ENCODE measurements around the gene HRCT1.
"Not testable (repeated sequence)": the region's sequence is repeated elsewhere in the genome, so short reads cannot be mapped to it uniquely, and the experiment has no call there.

The HRCT1 gene

DNA sequence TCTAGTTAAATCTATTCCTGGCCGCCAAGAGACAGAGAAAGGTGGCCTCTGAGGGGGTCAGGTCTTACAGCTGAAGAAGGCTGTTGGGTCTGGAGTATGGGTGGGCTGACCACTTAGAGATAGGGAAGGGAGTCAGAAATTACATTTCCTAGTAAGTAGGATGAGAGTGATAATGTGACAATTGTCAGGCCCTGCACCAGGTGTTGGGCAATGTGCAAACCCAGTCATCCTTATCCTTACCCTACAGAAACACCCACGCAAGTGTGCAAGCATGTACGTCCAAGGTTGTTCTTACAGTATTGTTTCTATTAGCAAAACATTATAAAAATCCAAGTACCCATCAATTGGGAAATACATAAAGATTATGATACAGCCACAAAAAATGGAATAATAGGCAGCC is 12.8 kb downstream of the HRCT1 start:
- no peak for DNase-seq (ENCODE audit: low read depth)

DNA sequence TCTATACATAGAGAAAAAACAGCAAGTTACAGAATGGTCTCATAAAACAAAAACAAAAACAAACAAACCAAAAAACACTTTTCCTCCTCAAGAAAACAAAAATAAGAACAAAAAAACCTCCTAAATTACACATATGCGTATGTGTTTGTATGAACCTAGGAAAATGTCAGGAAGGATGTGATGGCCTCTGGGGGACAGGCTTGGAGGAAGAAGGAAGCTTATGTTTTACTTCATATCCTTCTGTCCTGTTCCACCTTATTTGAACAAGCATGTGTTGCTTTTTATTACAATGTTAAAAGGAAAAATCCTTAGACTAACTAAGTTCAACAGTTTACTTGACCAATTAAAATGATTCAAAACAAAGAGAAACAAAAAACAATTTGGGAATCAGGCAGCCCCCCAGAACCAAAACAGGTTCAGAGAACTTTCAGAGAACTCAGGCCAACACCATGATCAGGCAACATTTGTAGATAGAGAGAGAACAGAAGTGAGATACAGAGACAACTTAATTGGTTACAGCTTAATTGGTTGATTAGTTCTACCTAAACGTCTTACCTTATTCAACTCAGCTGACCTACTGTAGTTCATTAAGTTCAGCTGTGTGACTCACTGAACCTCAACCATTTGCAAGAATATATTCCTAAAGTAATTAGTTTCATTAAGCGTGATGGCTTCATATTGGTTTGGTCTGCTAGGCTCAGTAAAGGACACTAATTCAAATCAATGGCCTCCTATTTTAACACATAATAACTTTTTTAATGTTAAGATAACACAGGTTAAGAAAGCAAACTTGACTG is 13.4 kb downstream of the HRCT1 start:
- DNase-seq (ENCODE audit: low read depth) = no peak

DNA sequence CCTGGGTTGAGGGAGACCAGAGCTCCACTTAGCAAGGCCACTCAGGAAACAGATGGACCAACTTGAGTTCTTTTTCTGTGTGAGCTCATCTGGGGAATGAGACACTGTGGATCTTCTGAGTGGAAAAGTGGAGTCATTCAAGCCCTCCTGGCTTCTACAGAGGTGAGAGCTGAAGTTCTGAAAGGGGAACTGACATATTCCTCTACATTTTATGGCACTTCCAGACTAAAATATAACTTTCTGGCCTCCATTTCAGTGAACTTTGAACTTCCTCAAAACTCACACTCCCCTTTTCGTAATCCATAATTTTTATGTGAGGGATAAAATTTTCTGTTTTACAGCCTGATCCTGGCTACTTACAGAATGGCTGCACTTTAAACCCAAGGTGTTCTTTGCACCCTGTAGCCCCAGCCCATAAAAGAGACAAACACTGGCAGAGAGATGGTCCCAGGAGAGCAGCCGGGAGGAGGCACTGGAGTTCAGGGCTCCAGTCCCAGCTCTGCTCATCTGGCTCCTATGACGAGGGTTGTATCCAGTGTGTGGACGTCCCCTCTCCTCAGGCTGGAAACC is 14.1 kb downstream of the HRCT1 start:
- DNase-seq (ENCODE audit: low read depth) = no peak

DNA sequence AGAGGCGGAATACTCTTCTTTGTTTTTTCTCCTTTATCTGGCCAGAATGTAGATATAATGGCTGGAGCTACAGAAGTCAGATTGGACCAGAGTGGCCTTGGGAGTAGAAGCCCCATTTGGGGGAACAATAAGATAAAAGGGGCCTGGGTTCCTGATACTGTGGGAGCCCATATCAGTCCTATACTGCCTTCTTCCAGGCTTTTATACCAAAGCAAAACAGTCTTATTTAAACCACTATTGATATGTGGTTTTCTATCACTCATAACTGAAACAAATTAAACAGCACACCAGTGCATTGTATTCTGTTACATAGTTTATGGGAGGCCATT is 17.6 kb downstream of the HRCT1 start:
- no peak for DNase-seq (ENCODE audit: low read depth)

DNA sequence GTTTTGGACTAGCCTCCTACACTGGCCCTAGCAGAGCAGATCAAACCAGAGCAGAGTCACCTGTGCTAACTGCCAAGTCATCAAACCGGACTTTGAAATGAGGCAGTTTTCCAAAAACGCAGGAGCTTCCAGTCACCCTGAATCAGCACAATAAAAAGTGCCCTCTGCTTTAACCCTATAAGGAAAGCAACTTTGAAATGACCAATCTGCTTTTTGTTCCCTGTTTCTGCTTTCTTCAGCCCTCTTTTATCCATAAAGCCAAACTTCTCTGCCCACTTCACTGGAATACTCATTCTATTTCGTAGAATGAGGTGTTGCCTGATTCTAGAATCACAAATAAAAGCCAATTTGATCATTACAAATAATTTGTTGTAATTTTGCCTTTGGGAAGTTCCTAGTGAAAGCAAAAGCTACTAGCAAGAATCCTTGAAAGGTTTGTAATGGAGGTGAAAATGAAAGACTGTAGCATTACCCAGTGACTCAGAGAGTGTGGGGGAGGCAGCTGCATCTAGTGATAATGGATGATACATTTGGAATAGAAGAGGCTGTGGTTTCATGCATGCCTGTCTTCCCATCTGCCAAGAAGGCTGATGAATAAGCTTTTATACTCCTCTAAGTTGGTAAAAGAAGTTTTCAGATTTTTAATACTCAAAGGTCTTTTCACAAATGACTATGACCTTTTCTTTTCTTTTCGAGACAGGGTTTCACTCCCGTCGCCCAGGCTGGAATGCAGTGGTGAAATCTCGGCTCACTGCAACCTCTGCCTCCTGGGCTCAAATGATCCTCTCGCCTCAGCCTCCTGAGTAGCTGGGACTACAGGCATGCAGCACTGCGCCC is 18.1 kb downstream of the HRCT1 start:
- no peak for DNase-seq (ENCODE audit: low read depth)

DNA sequence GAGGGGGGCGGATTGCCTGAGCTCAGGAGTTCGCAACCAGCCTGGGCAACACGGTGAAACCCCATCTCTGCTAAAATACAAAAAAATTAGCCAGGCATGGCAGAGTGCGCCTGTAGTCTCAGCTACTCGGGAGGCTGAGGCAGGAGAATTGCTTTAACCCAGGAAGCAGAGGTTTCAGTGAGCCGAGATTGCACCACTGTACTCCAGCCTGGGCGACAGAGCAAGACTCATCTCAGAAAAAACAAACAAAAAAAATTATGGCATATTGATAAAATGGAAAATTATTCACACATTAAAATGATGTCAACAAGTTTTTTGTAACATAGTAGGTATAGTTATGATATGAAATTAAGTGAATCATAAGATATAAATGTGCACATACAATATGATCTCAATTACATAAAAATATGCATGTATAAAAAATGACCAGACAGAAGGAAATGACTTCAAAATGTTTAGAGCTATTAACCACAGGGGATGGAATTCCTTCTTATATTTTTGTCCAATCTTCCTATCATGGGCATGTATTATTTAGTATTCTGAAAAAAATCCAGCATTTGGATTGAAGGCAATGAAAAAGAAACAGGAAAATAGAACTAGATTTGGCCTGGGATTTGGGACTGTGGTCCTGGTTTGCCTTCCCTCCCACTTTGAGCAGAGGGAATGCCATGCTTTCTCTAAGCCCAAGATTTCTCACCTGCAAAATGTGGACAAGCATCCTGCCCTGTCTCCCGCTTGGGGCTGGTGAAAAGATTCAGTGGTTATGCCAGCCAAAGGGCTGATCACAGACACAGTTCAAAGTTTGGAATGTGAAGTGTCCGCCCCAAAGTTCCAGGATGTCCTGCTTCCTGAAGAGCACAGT is 22.8 kb downstream of the HRCT1 start:
- DNase-seq (ENCODE audit: low read depth) = no peak

DNA sequence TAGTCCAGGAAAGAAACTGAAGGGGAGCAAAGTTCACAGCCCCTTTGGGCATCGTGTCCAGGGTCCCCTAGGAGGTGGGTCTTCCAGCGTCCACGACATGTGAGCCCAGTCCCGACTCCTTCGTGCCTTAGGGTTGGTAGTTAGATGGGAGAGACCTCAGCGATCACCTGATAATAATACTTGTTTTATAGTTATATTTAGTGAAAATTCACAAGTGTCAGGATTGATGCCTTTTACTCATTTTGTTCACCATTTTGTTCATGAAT is 23.4 kb downstream of the HRCT1 start:
- no peak for DNase-seq (ENCODE audit: low read depth)

DNA sequence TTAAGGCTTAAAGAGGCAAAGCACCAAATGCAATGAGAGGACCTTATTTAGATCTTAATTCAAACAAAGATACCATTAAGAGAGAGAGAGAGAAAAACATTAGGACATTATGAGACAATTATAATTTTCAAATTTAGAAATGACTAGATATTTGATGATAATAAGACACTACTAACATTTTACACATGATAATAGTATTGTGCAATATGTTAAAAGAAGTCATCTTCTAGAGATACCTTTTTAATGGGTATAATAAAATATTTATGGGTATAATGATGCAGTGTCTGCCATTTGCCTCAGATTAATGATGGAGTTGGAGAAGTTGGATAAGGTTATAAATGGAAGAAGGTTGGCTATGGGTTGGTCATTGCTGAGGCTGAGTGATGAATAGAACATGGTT is 24.5 kb downstream of the HRCT1 start:
- DNase-seq (ENCODE audit: low read depth) = no peak

DNA sequence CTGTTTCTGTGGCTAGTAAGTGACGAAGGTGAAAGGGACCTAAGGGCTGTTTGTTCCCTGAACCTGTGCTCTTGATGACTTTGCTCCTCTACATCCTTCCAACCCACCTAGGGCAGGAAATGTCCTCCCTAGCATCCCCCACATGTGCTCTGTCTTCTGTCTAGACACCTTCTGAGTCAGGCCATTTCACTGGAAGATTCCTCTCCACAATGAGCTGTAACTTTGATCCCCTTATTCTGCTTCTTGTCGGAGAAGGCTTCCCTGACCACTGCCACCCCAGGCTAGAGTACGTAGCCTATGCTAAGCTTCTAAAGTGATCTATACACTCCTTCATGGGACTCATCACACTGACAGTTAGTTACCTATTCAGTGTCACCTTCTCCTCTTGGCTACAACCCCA is 25.0 kb downstream of the HRCT1 start:
- DNase-seq (ENCODE audit: low read depth) = no peak

DNA sequence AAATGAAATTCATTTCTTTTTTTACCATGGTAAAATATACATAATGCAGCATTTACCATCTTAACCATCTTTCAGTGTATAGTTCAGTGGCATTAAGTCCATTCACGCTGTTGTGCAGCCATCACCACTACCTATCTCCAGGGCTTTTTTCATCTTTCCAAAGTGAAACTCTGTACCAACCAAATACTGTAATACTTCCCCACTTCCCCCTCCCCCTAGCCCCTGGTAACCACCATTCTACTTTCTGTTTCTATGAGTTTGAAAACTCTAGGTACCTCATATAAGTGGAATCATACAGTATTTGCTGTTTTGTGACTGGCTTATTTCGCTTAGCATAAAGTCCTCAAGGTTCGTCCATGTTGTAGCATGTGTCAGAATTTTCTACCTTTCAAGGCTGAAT is 26.7 kb downstream of the HRCT1 start:
- no peak for DNase-seq (ENCODE audit: low read depth)

DNA sequence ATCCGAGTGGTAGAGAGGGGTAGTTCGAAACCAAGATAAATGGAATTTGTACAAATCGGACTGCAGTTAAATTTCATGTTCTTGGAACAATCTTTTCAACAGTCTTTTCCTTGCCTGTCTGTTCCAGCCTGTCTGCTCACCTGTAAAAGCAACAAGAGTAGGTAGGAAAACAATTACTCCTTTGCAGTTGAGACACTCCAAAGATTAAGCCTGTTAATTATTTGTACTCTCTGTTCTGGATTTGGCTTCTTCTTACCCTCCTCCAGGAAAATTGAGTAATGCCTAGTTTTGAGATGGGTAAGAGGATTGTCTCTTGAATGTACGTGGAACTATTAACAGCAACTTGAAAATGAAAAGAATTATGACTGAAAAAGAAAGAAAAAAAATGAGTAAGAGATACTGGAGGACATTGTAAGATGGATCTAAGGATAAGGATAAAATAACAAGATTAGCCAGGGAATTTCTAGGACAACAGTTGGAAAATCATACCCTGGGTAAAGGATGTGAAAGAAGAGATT is 27.6 kb downstream of the HRCT1 start:
- no peak for DNase-seq (ENCODE audit: low read depth)

DNA sequence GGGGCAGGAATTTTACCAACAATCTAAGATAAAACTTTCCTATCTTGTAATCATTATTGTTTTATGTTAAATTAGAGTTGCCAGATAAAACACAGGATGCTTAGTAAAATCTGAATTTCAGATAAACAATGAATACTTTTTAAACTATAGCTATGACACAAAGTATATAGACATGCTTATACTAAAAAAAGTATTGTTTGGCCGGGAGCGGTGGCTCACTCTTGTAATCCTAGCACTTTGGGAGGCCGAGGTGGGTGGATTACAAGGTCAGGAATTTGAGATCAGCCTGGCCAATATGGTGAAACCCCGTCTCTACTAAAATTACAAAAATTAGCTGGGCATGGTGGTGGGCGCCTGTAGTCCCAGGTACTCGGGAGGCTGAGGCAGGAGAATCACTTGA is 28.1 kb downstream of the HRCT1 start:
- DNase-seq (ENCODE audit: low read depth) = not testable (repeated sequence)

DNA sequence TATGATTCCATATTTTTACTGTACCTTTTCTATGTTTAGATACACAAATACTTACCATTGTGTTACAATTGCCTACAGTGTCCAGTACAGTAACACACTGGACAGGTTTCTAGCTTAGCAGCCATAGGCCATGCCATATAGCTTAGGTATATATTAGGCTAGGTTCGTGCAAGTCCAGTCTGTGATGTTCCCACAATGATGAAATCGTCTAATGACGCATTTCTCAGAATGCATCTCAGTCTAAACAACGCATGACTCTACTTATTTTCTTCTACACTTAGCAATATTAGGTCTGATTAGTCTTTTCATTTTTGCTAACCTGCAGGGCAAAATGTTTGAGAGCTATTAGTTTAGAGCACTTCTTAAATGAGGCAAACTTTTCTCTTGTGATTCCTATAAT is 29.3 kb downstream of the HRCT1 start:
- DNase-seq (ENCODE audit: low read depth) = no peak

DNA sequence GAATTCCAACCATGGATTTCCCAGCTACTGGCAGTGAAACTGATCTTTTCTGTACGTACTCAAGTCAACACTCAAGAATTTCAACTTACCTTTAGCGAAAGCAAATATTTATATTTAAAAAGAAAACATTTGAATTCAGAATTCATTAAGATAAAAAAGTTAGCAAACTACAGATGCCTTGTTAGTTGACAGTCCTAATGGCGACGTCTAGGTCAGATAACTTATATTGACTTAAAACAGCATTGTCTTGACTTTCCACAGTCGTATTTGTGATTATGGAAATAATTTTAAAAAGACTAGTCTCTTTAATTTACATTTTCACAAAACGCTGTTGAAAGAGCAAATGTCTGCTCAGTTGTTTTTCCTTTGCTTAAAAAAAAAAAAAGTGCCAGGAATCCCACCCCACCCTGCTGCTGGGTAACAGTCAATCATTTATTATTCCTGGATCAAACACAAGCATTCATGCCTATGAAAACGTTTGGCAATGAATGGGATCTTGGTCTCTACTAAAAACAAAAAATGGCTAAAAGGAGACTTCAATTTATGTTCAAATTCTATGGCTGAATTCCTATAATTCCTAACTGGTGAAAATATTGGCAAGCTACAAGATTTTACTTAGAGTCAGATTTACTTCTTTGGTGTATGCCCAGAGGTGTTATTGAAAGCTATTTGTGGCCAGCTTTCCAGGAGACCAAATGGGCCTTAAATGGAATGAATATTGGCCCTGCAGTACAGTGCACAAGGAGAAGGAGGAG is 29.9 kb downstream of the HRCT1 start:
- DNase-seq (ENCODE audit: low read depth) = no peak

DNA sequence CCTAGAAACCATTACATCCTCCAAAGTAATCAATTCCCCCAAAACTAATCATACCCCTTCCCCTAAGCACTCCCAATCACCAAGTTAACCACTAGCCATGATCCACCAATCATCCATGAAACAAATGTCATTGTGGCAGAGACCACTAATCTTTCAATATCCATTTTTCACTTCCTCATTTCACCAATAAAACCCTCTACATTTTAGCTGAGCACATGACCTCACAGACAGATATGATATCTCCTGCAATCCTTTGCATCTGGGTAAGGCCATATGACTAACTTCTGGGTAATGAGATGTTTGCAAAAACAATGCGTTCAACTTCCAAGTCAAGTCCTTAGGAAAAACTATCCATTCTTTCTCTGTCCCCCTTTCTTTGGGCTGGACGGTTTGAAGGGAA is 31.2 kb downstream of the HRCT1 start:
- no peak for DNase-seq (ENCODE audit: low read depth)

DNA sequence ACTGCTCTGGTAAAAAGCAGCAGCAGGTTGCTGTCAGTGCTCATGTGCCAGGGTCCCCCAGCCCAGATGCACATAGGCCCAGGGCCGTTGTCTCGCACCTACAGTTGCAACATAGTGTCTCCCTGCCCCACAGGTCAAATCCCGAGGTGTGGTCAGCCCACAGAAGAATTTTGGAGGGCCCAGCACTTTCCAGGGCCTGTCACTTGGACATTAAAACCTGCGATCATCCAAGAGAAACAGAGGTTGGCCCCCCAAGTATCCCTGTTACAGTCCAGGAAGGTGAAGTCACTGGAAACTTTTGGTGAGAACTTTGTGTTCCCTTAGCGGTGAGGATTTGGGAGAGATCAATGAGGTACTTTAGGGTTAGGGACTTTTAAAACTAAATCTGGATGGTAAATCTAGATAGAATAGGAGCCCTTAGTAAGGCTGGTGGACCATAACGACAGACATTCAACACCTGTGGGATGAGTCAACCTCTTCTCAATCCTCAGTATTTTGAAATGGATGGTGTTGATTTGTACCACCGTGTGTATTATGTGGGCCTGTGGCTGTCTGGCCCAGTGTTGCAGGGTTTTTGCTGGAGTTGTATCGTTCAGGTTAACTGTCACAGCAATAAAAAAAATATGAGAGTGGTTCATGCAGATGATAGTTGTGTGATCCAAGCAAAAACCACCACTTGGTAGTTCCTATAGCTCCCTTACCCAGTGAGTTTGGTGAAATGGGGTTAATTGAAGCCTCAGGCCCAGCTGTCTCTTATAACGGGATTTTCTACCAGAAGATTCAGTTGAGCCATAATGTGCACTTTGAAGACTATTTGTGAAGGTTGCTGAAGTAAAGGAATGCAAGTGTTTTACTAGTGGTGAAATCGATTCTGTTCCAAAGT is 32.7 kb downstream of the HRCT1 start:
- DNase-seq (ENCODE audit: low read depth) = no peak

DNA sequence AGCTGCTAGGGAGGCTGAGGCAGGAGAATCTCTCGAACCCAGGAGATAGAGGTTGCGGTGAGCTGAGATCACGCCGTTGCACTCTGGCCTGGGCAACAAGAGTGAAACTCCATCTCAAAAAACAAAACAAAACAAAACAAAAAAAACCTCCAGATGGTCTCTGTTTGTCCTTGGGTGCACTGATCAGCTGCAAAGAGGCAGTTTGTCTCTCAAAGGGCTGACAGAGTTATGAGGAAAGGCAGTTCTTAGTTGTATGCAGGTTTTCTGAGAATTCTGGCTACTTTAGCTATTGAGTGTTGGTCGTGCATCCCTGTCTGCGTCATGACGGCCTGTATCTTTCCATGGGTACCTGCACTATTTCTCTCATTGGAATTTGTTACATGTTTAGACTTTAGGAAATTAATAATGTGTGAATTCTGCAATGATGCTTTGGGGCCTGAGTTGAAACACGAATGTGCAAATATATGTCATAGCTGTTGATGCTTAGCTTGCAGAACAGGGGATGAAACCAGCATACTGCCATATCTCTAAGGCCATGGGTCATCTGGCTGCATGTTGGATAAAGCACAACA is 33.8 kb downstream of the HRCT1 start:
- no peak for DNase-seq (ENCODE audit: low read depth)

DNA sequence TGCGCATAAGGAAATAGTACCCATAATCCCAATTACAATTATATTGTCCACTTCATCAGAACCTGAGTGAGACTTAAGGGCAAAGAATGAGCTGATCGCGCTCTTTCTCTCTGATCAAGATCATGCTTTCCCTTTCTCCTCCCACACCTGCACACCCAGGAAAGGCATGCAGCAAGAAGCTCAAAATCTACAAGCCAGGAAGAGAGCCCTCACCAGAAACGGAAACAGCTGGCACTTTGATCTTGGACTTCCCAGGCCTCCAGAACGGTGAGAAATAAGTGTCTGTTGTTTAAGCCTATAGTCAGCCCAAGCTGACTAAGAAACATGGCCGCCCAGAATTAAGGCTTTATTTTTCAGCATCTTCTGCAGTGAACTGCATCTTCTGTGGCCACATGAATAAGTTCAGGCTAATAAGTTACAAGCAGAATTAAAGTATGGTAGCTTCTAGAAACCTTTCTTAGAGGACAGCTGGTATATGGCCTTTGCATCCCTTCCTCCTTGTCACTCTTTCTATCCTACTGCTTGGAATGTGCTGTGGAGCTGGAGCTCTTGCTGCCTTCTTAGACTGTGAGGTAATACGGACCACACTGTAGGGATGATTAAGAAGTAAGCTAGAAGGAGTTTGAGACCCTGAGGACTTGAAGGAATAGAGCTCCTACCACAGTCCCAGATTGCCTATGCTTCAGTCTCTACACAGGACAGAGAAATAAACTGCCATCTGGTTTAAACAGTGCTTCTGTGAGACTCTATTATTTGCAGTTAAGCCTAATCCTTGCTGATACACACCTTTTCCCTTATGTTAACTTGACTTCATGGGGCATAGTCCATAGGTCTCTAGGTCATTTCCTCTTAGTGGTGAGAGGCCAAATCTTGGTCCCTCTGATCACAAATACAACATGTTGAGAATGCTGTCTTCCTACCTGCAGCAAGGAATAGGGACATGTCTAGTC is 34.7 kb downstream of the HRCT1 start:
- DNase-seq (ENCODE audit: low read depth) = no peak

DNA sequence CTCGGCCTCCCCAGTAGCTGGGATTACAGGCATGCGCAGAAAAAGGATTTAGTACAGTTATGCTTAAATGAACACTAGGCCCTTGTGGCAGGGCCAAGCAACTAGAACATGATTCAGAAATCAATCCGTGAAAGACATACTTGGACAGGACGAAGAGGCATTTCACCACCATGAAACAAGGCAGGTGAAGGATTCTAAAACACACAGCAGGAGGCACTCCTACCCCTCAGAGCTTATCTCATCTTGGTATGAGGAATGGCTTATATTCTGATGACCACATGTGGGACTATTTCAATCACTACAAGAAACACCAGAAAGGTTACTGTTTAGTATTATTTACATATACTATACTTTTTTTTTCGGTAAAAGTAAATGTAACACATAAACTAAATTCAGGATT is 36.3 kb downstream of the HRCT1 start:
- no peak for DNase-seq (ENCODE audit: low read depth)

Data from stimulated activated CD8-positive, alpha-beta memory T cell treated with anti-CD3 and anti-CD28 coated beads, Interleukin-7, amount 100 ng/mL, for 24 hours (primary cell).